HCT116 (cell line): Measurements from ENCODE around the gene FAM167B.

ENCODE experiments used
- CTCF ChIP-seq, 3 experiments: fragments of 200-600 bp in 1 of 3; sonication (generic) in 1 of 3; IDR thresholded peaks in 2 of 3; conservative IDR thresholded peaks in 1 of 3; 2 replicates each; pipeline ENCODE4 v1.5.1; 2012 to 2017; ENCODE audit warnings: low read depth in 2 of 3, low read length in 2 of 3, antibody characterized with exemption in 1 of 3, borderline replicate concordance in 1 of 3, control low read depth in 1 of 3, mild to moderate bottlenecking in 1 of 3, mixed read lengths in 1 of 3, mixed run types in 1 of 3, moderate library complexity in 1 of 3; ENCODE audit not compliant: insufficient read depth in 1 of 3
- POLR2A ChIP-seq: IDR thresholded peaks from 2 replicates; pipeline ENCODE4 v1.7.0; 2011; ENCODE audit warnings: borderline replicate concordance; ENCODE audit not compliant: insufficient read depth, insufficient read length; ENCODE audit errors: extremely low read depth

DNA sequence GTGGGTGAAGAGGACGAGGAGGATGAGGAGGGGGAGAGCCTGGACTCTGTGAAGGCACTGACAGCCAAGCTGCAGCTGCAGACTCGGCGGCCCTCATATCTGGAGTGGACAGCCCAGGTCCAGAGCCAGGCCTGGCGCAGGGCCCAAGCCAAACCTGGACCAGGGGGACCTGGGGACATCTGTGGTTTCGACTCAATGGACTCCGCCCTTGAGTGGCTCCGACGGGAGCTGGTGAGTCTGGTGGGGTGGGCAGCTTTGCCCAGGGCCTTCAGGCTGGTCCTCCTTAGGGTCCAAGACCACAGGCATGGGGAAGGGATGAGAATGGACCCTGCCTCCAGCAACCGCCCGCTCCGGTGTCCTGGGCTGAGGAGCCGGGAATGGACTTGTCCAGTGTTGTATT, 430 bp downstream of the FAM167B start:
- TF ChIP-seq CTCF (IDR thresholded peaks at IDR 0.05 in 2 of 3, conservative IDR thresholded peaks at IDR 0.05 in 1 of 3; ENCODE audit: borderline replicate concordance in 1 of 3, insufficient read depth in 1 of 3, low read depth in 2 of 3, low read length in 2 of 3), result no peak
- no peak for TF ChIP-seq POLR2A
